SH-SY5Y (cell line): Measurements from ENCODE around the gene SLX4.

Source experiments
- GATA2 ChIP-seq: IDR thresholded peaks from 2 replicates; pipeline ENCODE4 v1.6.1; 2011; ENCODE audit warnings: mild to moderate bottlenecking, low read depth, low read length
- GATA3 ChIP-seq: IDR thresholded peaks from 2 replicates; pipeline ENCODE4 v1.6.1; 2011; ENCODE audit warnings: low read depth, mild to moderate bottlenecking, low read length, moderate library complexity

DNA sequence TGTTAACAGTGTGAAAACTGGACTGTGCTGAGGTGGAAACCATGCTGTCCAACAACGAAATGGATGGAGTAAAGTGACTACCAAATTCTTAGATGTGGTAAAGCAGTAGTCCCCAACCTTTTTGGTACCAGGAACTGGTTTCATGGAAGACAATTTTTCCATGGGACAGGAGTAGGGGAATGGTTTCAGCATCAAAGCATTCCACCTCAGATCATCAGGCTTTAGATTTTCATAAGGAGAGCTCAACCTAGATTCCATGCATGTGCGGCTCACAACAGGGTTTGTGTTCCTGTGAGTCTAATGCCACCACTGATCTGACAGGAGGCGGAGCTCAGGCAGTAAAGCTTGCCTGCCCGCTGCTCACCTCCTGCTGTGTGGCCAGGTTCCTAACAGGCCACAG is 11.5 kb downstream of the SLX4 start:
- no peak for TF ChIP-seq GATA2
- TF ChIP-seq GATA3, result no peak
